Uterus (tissue), 2 donors: ENCODE measurements around the gene LIPI.

Source experiments
- CTCF ChIP-seq, 4 experiments: fragments of 200-600 bp in 2 of 4; fragments of 450-650 bp in 2 of 4; sonication (generic) in 2 of 4; IDR thresholded peaks; one replicate each; pipeline ENCODE4 v1.5.1; 2016 to 2019; ENCODE audit warnings: antibody characterized with exemption in 4 of 4, mild to moderate bottlenecking in 2 of 4, moderate library complexity in 1 of 4
- POLR2A ChIP-seq, 2 donors: fragments of 450-650 bp; IDR thresholded peaks; one replicate each; pipeline ENCODE4 v1.6.1; 2016; ENCODE audit warnings: antibody characterized with exemption in 2 of 2, mild to moderate bottlenecking in 1 of 2, moderate library complexity in 1 of 2

GRCh38 chr21:14073615-14074014 is 137.1 kb downstream of the LIPI start:
- TF ChIP-seq CTCF (IDR thresholded peaks at IDR 0.05) (no peak), POLR2A (IDR thresholded peaks at IDR 0.05) (no peak)
